NB4 (cell line): ENCODE data around the gene NEK5.

Experiments
- MYC ChIP-seq: IDR thresholded peaks from 2 replicates; pipeline ENCODE4 v1.6.1; 2011; ENCODE audit warnings: low read depth, low read length
- POLR2A ChIP-seq: IDR thresholded peaks from 2 replicates; pipeline ENCODE4 v1.6.1; 2011; ENCODE audit warnings: mild to moderate bottlenecking; ENCODE audit not compliant: insufficient read length; ENCODE audit errors: extremely low read depth
- TF ChIP-seq, protein P1 (sequence below): IDR thresholded peaks from one replicate; pipeline ENCODE4 v1.5.1; 2012; ENCODE audit warnings: low read depth, low read length

DNA sequence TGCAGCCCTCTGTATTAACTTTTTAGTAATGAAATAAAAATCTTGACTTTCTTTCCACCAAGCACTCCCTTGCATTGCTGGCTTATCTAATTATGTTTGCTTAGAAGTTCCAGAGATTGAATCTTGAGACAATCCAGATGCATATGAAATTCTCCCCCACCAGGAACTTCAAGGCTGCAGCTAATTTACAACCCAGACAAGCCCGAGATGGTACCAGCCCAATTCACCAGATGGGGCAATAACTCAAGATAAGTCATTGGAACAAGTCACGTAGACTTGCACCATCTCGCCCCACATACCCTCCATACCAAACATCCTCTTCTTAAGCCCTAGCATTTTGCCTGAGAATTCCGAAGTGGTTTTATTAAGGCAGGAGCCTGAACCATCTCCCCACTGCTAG, 75.4 kb downstream of the NEK5 start:
- TF ChIP-seq, protein P1, sequence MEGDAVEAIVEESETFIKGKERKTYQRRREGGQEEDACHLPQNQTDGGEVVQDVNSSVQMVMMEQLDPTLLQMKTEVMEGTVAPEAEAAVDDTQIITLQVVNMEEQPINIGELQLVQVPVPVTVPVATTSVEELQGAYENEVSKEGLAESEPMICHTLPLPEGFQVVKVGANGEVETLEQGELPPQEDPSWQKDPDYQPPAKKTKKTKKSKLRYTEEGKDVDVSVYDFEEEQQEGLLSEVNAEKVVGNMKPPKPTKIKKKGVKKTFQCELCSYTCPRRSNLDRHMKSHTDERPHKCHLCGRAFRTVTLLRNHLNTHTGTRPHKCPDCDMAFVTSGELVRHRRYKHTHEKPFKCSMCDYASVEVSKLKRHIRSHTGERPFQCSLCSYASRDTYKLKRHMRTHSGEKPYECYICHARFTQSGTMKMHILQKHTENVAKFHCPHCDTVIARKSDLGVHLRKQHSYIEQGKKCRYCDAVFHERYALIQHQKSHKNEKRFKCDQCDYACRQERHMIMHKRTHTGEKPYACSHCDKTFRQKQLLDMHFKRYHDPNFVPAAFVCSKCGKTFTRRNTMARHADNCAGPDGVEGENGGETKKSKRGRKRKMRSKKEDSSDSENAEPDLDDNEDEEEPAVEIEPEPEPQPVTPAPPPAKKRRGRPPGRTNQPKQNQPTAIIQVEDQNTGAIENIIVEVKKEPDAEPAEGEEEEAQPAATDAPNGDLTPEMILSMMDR, result no peak
- TF ChIP-seq POLR2A, result no peak
- no peak for TF ChIP-seq MYC
